A204.1 (cell line): ENCODE measurements around the gene ABRACL.
"Not testable (repeated sequence)": the region's sequence is repeated elsewhere in the genome, so short reads cannot be mapped to it uniquely, and the experiment has no call there.

Source experiments
- FAIRE-seq: peaks from 2 replicates; lab custom pipeline; 2012; peaks lifted over from hg19 to GRCh38; lab: Jason Lieb, UNC

The ABRACL gene

GRCh38 chr6:139028658-139029469, at the start of gene ABRACL:
Gene ABRACL (plus strand): TSS chr6:139028745. CDS start chr6:139034161, 5,416 bp downstream.
- FAIRE-seq = no peak

- FAIRE-seq = no peak
Observed at GRCh38 chr6:138979365-138979764, 49.2 kb upstream of the ABRACL start.

GRCh38 chr6:138979813-138980668, 48.5 kb upstream of the ABRACL start:
- FAIRE-seq = no peak

GRCh38 chr6:138981416-138981815, 47.1 kb upstream of the ABRACL start:
- FAIRE-seq = no peak

- no peak for FAIRE-seq
Observed at GRCh38 chr6:138986578-138986977, 42.0 kb upstream of the ABRACL start.

- no peak for FAIRE-seq
Observed at GRCh38 chr6:138987080-138987642, 41.4 kb upstream of the ABRACL start.

GRCh38 chr6:138987643-138988468, 40.7 kb upstream of the ABRACL start, which contains the start of gene REPS1:
Gene REPS1 (minus strand): TSS chr6:138988253. CDS start chr6:138987682, 571 bp downstream.
- no peak for FAIRE-seq

GRCh38 chr6:138988469-138988834, 40.1 kb upstream of the ABRACL start:
- no peak for FAIRE-seq

GRCh38 chr6:138989098-138989983, 39.2 kb upstream of the ABRACL start:
- FAIRE-seq = no peak

GRCh38 chr6:138991206-138991605, 37.3 kb upstream of the ABRACL start:
- no peak for FAIRE-seq

GRCh38 chr6:138992965-138993364, 35.6 kb upstream of the ABRACL start:
- not testable (repeated sequence) for FAIRE-seq

GRCh38 chr6:138993410-138993809, 35.1 kb upstream of the ABRACL start:
- FAIRE-seq = not testable (repeated sequence)

- no peak for FAIRE-seq
Observed at GRCh38 chr6:138996524-138996923, 32.0 kb upstream of the ABRACL start.

GRCh38 chr6:138997136-138997535, 31.4 kb upstream of the ABRACL start:
- FAIRE-seq = no peak

GRCh38 chr6:138999949-139000725, 28.4 kb upstream of the ABRACL start:
- FAIRE-seq = no peak

GRCh38 chr6:139003751-139004150, 24.8 kb upstream of the ABRACL start:
- FAIRE-seq = no peak

GRCh38 chr6:139006477-139006876, 22.1 kb upstream of the ABRACL start:
- no peak for FAIRE-seq

GRCh38 chr6:139007428-139007827, 21.1 kb upstream of the ABRACL start:
- FAIRE-seq = no peak

- no peak for FAIRE-seq
Observed at GRCh38 chr6:139008117-139008516, 20.4 kb upstream of the ABRACL start.

GRCh38 chr6:139010674-139011073, 17.9 kb upstream of the ABRACL start:
- no peak for FAIRE-seq
